ENCODE results near the gene CHMP2A.
"Not testable (repeated sequence)": the region's sequence is repeated elsewhere in the genome, so short reads cannot be mapped to it uniquely, and the experiment has no call there.

The CHMP2A gene

DNA sequence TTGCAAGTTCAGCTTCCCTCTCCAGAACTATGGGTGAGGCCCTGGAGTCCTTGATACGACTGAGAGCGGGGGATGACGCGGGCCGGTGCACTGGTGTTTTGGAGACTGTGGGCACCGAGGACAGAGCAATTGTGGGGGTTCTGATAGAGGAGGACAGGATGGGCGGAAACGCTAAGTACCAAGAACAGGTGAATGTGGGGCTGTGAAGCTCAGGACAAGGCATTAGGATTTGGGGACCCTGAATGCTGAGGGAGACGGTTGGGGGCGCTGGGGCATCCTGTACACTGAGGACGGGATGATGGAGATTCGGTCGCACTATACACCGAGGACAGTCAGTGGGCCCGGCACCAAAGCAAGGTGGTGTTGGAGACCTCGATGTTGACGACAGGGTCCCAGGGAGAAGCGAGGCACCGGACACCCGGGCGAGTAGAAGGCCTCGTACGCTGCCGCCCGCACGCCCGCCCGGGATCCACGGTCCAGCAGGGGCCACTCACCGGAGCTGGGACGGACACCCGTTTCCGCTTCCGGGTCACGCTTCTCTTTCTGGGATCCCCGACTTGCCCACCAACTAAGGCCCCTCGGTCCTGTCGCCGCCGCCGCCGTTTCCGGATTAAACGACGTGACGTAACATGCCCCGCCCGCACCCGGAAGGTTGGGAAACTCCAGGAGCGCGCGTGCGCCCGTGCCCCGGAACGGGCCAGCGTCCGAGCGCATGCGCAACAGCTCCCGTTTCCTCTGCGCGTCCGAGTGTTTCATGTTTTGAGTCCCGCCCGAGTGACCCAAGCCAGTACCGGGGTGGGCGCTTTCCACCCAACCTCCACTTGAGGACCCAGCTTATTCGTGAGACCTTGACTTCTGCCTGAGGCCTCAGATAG is at the start of gene CHMP2A:
Gene CHMP2A, minus strand, starts transcription at position 612 of the 875 bp plus-strand sequence. CDS start 893 bp downstream, outside the sequence.
- DNase-seq (ENCODE audit: low spot score) = peak; percentile 65
- no peak for FAIRE-seq

DNA sequence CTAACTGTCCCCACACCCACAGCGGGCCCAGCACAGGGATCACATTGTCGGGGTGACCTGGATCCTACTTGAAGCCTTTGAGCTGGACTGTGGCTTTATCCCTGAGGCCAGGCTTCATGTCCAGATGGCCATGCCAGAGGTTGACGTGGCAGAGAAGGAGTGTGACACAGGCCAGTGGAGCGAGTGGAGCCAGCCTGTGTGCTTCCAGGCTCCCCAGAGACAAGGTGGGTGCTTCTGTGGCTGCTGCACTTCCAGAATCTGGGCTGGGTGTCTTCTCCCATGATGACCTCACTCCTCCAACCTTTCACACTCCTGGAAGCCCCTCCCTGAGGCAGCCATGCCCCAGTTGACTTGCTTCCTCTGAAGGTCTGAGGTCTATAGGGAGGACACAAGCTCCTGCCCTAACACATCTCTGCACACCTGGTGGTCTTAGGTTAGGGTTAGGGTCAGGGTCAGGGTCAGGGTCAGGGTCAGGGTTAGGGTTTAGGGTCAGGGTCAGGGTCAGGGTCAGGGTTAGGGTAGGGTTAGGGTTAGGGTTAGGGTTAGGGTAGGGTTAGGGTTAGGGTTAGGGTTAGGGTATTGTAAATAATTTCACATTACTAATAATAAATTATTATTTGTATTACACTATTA is 31.3 kb upstream of the CHMP2A start:
- no peak for FAIRE-seq
- DNase-seq (ENCODE audit: low spot score) = no peak

DNA sequence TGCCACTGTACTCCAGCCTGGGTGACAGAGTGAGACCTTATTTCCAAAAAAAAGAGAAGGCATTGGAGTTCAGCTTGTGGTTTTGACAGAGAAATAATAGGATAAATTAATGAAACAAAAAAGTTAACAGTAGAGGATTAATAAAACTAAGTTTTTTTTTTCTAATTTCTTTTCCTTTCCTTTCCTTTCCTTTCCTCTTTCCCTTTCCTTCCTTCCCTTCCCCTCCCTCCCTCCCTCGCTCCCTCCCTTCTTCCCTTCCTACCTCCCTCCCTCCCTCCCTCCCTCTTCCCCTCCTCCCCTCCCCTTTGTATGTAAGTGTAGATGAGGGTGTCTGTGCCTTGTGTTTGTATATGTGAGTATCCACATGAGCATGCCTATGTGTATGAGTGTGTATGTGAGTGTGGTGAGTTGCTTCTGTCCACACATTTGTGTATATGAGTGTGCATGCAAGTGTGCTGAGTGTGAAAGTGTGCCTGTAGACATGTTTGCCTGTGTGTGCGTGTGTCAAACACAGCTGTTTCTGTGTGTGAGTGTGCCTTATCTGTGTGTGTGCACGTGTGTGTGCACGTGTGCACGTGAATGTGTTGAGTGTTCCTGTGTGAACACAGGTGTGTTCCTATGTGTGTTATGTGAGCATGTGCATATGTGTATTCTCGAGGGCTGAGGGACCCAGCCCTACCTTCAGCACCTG is 30.7 kb upstream of the CHMP2A start:
- FAIRE-seq (no peak), DNase-seq (ENCODE audit: low spot score) (no peak)

DNA sequence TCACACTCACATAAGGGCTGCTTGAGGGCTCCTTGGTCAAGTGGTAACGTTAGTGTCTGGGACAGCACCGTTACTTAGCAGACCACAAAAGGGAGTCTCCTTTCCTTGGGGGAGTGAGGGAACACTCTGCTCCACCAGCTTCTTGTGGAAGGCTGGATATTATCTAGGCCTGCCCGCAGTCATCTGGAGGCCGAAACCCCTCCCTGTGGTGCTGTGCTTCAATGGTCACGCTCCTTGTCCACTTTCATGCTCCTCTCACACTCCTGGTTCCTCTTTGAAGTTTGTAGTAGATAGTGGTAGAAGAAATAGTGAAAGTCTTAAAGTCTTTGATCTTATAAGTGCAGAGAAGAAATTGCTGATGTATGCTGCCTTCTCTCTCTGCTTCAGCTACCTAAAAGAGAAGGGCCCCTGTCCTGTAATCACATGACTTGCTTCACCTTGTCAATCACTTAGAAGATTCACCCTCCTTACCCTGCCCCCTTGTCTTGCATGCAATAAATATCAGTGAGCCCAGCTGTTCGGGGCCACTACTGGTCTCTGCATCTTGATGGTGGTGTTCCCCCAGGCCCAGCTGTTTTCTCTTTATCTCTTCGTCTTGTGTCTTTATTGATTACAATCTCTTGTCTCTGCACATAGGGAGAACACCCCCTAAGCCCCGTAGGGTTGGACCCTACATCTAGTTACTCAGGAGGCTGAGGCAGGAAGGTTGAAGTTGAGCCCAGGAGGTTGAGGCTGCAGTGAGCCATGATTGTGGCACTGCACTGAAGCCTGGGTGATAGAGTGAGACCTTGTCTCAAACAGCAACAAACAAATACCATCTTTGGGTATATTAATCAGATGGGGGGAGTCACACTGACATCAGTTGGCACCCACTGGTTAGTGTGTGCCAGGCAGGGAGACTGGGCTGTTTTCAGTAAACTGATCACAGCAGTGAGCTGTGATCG is 29.9 kb upstream of the CHMP2A start:
- DNase-seq (ENCODE audit: low spot score) = no peak
- FAIRE-seq = no peak

DNA sequence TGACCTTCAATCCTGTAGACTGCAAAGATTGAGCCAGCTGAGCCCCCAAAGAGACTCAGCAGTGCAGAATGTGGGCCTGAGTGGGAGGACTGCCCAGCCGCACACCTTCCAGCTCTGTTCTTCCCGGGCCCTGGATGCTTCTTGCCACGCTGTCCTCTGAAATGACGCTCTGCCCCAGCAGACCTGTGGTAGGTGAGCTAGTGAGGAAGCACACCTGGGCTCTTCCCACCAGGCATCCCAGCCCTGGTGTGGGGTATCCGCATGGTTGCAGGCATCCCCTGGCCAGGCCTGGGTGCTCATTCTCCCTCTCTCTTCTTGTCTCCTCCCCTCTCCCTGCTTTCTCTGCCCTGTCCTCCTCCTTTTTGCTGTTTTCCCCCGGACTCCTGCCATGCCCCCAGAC is 28.1 kb upstream of the CHMP2A start:
- DNase-seq (ENCODE audit: low spot score) (no peak), FAIRE-seq (no peak)

DNA sequence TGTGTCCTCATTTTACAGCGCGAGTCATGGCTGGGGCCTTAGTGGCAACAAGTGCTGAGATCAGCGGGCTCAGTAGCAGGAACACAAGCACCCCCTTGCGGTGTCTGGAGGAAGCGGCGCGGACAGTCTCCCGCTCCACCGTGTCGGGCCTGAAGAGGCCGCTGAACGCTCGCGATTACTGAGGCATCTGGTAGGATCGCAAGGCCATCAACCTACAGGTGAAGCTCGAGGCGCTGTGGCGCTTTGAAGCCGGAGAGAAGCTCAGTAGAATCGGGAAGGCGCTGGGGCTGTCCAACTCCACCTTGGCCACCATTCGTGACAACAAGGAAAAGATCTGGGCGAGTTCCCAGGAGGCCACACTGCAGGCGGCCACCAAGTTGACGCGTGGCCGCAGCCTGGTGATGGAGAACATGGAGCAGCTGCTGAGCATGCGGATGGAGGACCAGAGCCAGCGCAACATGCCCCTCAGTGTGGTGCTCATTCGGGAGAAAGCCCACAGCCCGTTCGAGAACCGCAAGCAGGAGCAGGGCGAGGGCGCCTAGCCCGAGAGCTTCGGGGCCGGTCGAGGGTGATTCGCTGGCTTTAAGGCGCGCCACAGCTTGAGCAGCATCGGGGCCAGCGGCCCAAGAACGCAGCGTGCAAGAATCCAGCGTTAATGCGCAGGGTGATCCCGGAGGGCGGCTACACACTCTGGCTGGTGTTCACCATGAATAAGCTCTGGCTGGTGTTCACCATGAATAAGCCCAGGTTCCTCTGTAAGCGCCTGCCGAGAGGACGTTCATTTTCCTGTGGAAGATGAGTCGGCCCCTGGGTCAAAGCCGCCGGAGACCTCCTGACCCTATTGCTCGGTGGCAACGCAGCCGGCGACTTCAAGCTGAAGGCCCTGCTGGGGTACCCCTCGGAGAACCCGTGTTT is 26.6 kb upstream of the CHMP2A start:
- no peak for FAIRE-seq
- peak; percentile 6 for DNase-seq (ENCODE audit: low spot score)

DNA sequence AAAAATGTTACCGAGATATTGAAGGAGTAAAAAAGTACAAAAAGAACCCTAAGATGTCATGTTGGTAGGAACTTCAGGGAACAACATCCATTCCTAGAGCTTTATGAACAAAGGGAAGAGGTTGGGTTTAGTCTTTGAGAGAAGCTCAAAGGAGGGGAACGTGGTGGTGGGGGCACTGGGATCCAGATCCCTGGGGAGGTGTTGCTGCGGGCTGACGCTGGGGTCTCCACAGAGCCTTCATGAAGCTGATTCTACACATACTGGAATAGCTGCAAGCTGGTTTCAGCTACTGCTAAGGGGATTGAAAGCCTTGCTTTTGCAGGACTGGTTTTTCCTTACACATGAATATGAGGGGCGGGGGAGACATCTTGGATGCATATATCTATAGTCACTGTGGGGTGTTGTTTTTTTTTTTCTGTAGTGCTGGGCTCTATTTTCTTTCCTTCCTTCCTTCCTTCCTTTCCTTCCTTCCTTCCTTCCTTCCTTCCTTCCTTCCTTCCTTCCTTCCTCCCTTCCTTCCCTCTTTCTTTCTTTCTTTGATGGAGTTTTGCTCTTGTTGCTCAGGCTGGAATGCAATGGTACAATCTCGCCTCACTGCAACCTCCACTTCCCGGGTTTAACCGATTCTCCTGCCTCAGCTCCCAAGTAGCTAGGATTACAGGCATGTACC is 24.7 kb upstream of the CHMP2A start:
- FAIRE-seq (no peak), DNase-seq (ENCODE audit: low spot score) (no peak)

DNA sequence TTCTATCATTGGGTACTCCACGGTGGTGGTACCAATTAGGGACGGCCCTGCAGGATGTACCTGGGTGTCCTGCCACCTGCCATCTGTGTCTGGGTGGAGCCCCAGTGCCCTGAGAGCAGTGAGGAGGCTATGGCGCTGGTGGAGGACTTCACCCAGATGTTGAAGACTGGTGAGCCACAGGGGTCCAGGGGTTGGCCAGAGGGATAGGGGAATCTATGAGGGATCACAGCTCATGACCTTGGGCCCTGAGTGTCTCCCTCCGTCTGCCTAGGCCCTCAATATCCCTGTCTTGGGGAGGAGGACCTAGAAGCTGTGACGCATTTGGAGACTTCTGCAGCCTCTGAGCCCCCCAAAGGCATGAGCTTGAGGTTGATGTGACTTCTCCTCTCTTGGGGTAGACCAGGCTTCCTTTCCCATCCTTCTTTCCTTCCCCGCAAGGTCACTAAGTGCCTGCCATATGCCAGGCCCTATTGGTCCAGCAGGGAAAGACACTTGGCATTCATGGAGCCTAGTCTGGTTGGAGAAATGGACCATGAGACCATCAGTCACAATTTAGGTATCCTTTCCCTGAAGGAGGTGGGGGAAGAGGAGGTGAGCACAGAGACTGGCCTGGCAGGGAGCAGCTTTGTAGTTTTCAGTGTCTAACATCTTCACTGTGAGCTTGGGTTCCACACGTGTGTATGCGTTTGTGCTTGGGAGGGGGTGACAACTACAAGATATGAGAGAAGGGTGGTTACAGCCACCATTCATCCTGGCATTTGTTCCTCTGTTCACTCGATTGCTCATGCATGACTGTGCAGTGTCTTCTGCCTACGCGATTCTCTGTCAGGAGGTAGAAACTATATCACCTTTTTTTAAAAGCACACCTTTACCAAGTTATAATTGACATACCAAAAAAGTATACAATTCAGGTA is 23.4 kb upstream of the CHMP2A start:
- DNase-seq (ENCODE audit: low spot score) (no peak), FAIRE-seq (no peak)

DNA sequence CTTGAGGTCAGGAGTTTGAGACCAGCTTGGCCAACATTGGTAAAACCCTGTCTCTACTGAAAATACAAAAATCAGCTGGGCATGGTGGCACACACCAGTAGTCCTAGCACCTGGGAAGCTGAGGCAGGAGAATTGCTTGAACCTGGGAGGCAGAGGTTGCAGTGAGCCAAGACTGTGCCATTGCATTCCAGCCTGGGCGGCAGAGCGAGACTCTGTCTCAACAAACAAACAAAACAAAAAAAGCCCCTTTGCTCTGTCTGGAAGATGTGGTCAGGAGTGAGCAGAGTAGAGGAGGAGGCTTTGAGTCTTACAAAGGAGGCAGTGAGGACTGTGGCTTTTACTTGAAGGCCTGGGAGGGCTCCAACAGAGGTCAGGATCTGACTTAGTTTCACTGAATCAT is 22.7 kb upstream of the CHMP2A start:
- FAIRE-seq; DNase-seq (ENCODE audit: low spot score): not testable (repeated sequence)

DNA sequence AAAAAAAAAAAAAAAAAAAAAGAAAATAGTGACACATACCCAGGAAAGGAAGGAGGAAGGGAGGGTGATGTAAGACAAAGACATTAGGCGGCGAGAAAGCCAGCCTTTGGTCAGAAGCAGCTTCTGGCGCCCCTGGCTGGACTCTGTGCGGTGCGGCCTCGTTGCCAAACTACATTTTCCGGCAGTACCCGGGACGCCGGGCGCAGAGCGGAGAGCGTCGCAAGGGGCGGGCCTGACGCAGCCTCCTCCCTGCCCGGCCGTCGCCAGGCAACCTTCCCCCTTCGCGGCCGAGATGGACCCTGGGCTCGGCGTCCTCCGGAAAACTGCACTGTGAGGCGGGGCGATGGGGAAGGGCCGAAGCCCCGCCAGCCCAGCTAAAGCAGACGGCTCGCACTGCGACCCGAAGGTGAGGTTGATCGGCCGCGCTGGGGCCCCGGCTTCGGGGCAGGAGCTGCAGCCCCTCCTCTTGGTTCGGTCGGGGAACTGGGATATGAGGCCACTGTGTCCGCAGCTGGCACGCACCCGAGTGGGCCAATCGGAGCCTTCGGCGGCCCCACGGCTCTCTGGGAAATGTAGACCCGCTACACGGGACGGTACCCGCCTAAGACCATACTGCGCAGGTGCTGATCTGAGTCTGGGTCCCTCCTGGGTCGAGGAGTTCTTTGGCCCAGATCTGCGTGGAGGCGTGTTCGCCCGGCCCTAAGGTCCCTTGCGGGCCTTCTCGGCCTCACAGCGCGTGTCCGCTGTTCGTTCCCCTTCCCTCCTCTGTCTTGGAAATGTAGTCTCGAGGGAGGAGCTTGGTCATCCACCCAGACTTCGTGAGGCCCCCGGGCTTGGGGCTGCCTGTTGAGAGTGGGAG is 20.5 kb upstream of the CHMP2A start:
- DNase-seq (ENCODE audit: low spot score) (peak; percentile 79), FAIRE-seq (no peak)

DNA sequence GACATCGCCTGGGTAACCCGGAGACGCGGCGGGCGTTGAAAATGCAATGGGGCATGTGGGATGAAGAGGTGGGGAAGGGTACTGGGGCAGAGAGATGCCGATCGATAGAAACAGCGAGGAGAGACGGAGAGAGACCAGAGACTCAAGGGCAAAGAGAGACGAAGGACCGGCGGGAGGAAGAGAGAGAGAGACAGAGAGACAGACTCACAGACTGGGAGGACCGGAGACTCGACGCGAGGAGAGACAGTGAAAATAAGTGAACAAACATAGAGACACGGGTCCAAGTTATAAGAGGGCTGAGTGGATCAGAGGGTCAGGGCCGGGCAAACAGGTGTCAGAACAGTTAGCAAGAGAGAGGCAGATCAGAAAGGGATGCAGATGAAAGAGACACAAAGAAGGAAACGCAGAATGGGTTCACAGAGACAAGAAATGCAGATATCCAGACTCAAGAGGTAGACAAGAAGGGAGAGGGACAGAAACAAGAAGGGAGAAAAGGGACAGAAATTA is 18.8 kb upstream of the CHMP2A start:
- no peak for DNase-seq (ENCODE audit: low spot score)
- no peak for FAIRE-seq

DNA sequence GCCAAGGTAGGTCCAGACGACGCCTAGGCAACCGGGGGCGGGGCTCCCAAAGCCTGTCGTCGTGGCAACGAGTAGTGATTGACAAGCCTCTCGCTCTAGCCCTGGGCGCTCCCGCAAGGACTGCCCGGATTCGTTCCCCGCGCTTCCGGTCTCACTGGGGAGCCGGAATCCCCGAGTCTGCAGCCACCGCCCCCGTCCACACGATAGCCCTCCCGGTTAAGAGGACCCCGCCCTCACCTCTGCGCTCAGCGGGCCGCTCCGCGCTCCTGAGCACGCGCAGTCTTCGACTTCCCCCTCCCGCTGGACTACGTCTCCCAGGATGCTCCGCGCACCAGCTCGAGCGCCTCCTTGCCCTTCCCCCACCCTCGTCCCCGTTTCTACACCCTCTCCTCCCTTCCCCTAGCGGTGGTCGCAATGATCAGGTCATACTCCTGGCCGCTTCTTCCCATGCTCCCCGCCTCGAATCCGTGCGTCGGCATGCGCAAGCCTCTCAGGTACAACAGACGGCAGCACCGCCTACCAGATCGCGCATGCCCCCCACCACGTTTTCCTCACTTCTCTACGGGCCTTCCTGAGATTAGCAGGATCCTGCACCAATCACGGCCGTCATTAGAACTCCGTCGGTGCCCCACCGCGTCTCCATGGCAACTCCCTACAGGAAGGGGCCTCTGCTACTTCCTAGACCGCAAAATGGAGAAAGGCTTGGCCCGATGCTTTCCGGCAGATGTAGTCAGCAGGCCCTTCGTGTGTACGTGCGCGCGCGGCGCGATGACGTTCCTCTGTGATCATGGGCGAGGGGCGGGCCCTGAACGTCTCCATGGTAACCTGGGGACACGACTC is 18.1 kb upstream of the CHMP2A start, which contains the start of gene MZF1:
Gene MZF1, minus strand, starts transcription at position 518 of the 840 bp plus-strand sequence. CDS start 1,946 bp downstream, outside the sequence.
- FAIRE-seq (no peak), DNase-seq (ENCODE audit: low spot score) (peak; percentile 91)

DNA sequence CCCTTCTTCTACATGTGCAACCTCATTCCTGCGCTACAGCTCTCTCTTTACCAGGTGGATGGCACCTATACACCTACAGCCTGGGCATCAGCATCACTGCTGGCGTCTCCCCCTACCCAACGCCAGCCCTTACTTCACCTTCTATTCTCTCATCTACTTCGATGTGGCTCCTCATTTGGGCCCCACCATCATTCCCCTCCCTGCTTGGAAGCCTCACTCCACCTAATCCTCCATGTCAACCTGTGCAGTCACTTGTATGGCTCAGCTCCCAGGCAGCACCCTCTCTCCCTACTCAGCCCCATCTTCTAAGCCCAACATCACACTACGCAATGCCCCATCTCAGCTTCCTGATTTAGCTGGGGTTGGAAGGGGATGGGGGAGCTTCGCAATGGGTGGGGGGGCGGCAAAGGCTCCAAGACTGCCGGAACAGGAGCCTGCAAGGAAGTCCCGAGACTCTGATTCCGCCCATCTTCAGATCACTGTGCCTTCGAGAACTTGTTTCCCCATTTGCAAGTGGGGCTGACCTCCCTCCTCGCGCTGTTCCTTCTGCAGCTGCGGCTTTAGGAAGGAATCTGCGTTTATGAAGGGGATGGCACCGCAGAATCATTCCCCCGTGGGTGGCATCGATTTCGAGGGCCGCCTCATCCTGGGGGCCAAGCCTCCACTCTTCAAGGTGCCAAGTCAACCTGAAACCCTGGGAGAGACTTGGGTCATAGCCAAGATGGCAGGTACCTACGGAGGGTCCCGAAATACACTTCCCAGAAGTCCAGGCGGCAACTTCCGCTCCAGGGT is 17.3 kb upstream of the CHMP2A start:
- FAIRE-seq (no peak), DNase-seq (ENCODE audit: low spot score) (no peak)

DNA sequence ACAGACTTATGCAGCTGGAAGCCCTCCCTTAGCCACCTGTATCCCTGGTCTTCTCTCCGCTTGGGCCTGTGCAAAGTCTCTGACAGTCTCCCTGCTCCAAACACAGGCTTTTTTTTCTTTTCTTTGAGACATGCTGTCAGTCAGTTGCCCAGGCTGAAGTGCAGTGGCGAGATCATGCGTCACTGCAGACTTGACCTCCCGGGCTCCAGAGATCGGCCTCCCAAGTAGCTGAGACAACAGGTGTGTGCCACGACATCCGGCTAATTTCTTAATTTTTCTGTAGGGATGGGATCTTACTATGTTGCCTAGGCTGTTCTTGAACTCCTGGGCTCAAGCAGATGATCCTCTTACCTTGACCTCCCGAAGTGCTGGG is 16.7 kb upstream of the CHMP2A start:
- FAIRE-seq (no peak), DNase-seq (ENCODE audit: low spot score) (no peak)

DNA sequence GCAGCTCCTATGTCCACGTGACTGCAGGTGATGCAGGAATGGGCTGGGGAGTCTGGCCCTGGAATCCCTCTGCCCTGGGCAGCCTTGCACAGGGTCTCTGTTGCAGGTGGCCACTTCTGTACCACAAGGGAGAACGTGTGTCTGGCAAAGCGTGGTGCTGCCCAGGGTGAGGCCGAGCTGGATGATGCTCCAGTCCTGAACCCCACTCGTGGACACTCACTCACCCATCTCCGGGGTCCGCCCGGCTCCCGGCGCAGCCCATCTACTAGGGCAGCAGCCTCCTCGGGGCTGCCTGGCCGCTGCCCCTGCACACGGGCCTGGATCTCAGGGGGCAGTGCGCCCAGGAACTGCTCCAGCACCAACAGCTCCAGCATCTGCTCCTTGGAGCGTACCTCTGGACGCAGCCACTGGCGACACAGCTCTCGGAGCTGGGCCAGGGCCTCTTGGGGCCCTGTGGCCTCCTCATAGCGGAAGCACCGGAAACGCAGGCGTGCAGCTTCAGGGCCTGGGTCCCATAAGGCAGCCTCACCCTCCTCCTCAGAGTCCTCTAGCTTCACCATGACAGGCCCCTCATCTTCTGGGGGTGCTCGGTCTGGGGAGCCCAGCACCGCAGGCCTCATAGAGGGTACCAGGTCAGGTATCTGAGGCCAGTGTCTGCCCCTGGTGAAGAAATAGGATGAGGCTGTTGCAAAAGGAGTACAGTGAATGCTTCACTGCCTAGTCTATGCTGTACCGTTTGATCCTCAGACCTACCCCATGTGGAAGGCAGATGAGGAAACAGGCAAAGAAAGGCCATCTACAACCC is 16.1 kb upstream of the CHMP2A start:
- DNase-seq (ENCODE audit: low spot score) (no peak), FAIRE-seq (no peak)
